Measurements from ENCODE around the gene HOGA1.

HOGA1 gene

GRCh38 chr10:97580421-97581367 lies 3.5 kb upstream of the HOGA1 start:
- no peak for DNase-seq (ENCODE audit: low read depth)

- no peak for DNase-seq (ENCODE audit: low read depth)
These were observed 2.0 kb upstream of the HOGA1 start for GRCh38 chr10:97582169-97582568.

- no peak for DNase-seq (ENCODE audit: low read depth)
These were observed 713 bp upstream of the HOGA1 start for GRCh38 chr10:97583476-97583875.

- no peak for DNase-seq (ENCODE audit: low read depth)
These were observed 729 bp downstream of the HOGA1 start for GRCh38 chr10:97584798-97585438.

- DNase-seq (ENCODE audit: low read depth): no peak
These were observed 1.2 kb downstream of the HOGA1 start for GRCh38 chr10:97585439-97585811.

GRCh38 chr10:97587183-97587582 lies 3.0 kb downstream of the HOGA1 start:
- DNase-seq (ENCODE audit: low read depth): no peak

- DNase-seq (ENCODE audit: low read depth): no peak
These were observed 5.3 kb downstream of the HOGA1 start, which contains the start of gene C10orf62 for GRCh38 chr10:97589479-97589878. Gene C10orf62 (plus strand): TSS chr10:97589721. CDS start chr10:97589898, 177 bp downstream.

GRCh38 chr10:97590082-97590747 lies 6.0 kb downstream of the HOGA1 start:
- no peak for DNase-seq (ENCODE audit: low read depth)

- no peak for DNase-seq (ENCODE audit: low read depth)
These were observed 6.7 kb downstream of the HOGA1 start for GRCh38 chr10:97590748-97591495.

GRCh38 chr10:97593421-97593820 lies 9.2 kb downstream of the HOGA1 start:
- DNase-seq (ENCODE audit: low read depth): no peak

- peak; percentile 49 for DNase-seq (ENCODE audit: low read depth)
These were observed 12.2 kb downstream of the HOGA1 start for GRCh38 chr10:97596101-97597082.

- no peak for DNase-seq (ENCODE audit: low read depth)
These were observed 13.6 kb downstream of the HOGA1 start for GRCh38 chr10:97597778-97598177.

- no peak for DNase-seq (ENCODE audit: low read depth)
These were observed 14.4 kb downstream of the HOGA1 start for GRCh38 chr10:97598407-97599271.

GRCh38 chr10:97599272-97599619 lies 15.1 kb downstream of the HOGA1 start:
- DNase-seq (ENCODE audit: low read depth): no peak

GRCh38 chr10:97600616-97601015 lies 16.4 kb downstream of the HOGA1 start:
- no peak for DNase-seq (ENCODE audit: low read depth)

- no peak for DNase-seq (ENCODE audit: low read depth)
These were observed 17.4 kb downstream of the HOGA1 start for GRCh38 chr10:97601268-97602215.

- DNase-seq (ENCODE audit: low read depth): no peak
These were observed 23.0 kb downstream of the HOGA1 start for GRCh38 chr10:97607095-97607636.

- DNase-seq (ENCODE audit: low read depth): no peak
These were observed 24.9 kb downstream of the HOGA1 start for GRCh38 chr10:97608991-97609561.
